Skin of body (tissue), 2 donors: Measurements from ENCODE around the gene RHBDD3. TPM values are rescaled to one million over a fixed set of nuclear protein-coding genes. Genes with fewer than 3 reads are reported as not detected.
"Not testable (repeated sequence)": the region's sequence is repeated elsewhere in the genome, so short reads cannot be mapped to it uniquely, and the experiment has no call there.

Source experiments
- DNase-seq: peaks from one replicate; lab custom pipeline; 2025; lab: John Stamatoyannopoulos, UW
- total RNA-seq: library from RNA; depleted of rRNA; stranded (reverse); fragments of >200 nt; gene quantifications from one replicate; pipeline ENCODE4 v1.2.3, GENCODE V29; 2014

Gene RHBDD3
- total RNA-seq, 1 donor from 2014 or later, result 9.0 TPM

GRCh38 chr22:29251981-29252911, 15.5 kb downstream of the RHBDD3 start:
- no peak for DNase-seq

- DNase-seq, result no peak
Observed at GRCh38 chr22:29251265-29251664, 16.5 kb downstream of the RHBDD3 start.

GRCh38 chr22:29247891-29248290, 19.9 kb downstream of the RHBDD3 start:
- DNase-seq, result not testable (repeated sequence)

- DNase-seq, result peak; percentile 34
Observed at GRCh38 chr22:29245626-29246385, 22.0 kb downstream of the RHBDD3 start.

- no peak for DNase-seq
Observed at GRCh38 chr22:29244785-29245625, 22.8 kb downstream of the RHBDD3 start.

GRCh38 chr22:29243874-29244446, 23.8 kb downstream of the RHBDD3 start:
- DNase-seq, result no peak

- not testable (repeated sequence) for DNase-seq
Observed at GRCh38 chr22:29240481-29240880, 27.3 kb downstream of the RHBDD3 start.

- DNase-seq, result no peak
Observed at GRCh38 chr22:29233277-29233877, 34.4 kb downstream of the RHBDD3 start.

- DNase-seq, result no peak
Observed at GRCh38 chr22:29231971-29232959, 35.5 kb downstream of the RHBDD3 start.

- DNase-seq, result no peak
Observed at GRCh38 chr22:29230972-29231875, 36.6 kb downstream of the RHBDD3 start.

GRCh38 chr22:29226351-29226981, 41.3 kb downstream of the RHBDD3 start:
- no peak for DNase-seq

GRCh38 chr22:29225422-29226090, 42.2 kb downstream of the RHBDD3 start:
- no peak for DNase-seq

GRCh38 chr22:29224859-29225410, 42.8 kb downstream of the RHBDD3 start:
- DNase-seq, result no peak

- DNase-seq, result no peak
Observed at GRCh38 chr22:29224121-29224858, 43.5 kb downstream of the RHBDD3 start.

- DNase-seq, result no peak
Observed at GRCh38 chr22:29219881-29220670, 47.7 kb downstream of the RHBDD3 start.
